Activated gamma-delta T cell treated with Interleukin-2 at 50 U/mL for 16 hours (primary cell): ENCODE data around the gene FGD4.
"Not testable (repeated sequence)": the region's sequence is repeated elsewhere in the genome, so short reads cannot be mapped to it uniquely, and the experiment has no call there.

Source experiments
- DNase-seq: peaks from one replicate; pipeline ENCODE4 v3.0.0-alpha.2; 2020

The FGD4 gene

DNA sequence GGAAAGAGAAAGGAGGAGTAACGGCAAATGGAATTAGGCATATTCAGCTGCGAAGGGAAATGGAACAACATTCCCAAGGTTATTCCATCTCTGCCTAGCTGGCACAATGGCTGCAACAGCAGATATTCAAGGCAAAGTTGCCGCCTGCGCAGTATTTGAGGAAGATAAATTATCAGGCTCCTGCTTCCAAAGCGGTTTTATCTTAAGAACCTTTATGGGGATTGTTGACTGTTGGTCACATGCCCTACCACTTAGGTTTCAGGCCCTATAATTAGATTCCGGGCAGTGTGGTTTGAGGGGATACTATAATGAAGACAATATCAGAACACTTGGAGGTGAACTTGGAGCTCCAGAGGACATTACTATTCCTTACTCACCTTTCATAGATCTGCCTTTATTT is 99.7 kb downstream of the FGD4 start:
- DNase-seq, result no peak

DNA sequence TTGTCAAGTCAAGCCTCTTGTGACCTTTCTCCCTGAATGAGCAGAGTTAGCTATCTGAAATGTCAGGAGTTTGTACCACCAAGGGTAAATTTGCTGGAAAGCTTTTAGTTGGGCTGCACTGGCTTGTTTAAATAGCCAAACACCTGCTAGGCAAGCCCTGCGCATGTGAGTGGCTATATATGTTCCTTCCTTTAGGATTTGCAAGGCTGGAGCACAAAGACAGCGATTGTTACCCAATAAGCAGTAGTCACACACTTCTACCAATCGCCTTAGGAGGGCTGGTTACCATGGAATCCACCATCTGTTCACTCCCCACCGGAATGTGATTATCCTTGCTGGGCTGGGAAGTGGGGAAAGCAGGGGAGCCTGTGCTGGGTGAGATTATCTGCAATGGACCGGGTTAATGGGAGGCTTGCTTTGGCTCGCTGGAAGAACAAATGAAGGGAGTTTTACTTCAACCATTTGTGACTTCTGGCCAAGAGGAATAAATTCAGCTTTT is 102.5 kb downstream of the FGD4 start:
- no peak for DNase-seq

DNA sequence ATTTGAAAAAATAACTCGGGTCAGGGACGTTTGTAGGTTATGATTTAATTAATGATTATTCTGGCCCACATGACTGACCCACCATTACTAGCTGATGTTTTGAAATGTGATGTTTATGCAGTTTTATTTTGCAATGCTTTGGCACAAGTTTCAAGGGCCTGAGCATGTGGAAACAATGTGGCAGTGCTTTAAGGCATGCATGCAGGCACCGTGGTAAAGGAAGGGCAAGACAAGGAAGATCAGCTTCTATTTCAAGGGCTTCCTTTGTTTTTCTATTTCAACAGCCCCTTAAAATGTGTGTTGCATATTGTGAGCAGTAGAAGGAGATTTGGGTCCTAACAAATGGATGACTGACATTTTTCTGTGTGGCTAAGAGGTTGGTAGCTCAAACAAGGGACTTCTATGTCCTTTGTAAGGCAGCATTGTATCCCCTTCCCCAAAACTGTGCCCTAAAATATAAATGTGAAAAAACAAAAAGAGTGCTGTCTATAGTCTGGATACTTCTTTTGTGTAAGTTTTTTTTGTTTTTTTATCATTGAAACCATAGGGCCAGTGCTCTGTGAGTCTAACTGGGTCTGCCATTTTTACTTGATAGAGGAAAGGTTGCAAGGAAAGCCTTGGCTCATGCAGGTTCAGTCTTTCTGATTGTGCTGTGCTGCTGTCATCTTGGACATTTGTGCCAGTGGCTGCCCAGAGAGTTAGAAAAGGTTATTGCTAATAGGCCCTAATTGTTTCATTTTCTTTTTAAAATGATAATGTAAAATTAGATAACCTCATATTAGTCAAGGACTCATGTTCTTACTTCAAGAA is 103.5 kb downstream of the FGD4 start:
- no peak for DNase-seq

DNA sequence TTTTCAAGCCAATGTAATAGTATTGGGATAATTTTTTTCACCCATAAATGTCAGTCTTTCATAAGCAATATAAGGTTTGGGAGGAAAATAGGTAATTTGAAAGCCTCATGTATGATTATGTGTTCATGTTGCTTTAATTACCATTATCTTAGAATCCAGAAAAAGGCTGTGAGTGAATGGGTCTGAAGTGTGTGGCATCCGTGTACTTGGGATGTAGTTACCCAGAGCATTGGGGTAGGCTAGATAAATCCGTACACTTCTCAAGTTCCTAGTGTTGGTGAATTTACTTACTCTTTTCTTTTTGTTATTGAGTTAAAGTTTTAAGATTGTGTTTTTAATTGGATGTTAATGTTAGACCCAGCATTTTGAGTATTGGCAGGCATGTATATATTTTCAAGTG is 104.4 kb downstream of the FGD4 start:
- DNase-seq, result no peak

DNA sequence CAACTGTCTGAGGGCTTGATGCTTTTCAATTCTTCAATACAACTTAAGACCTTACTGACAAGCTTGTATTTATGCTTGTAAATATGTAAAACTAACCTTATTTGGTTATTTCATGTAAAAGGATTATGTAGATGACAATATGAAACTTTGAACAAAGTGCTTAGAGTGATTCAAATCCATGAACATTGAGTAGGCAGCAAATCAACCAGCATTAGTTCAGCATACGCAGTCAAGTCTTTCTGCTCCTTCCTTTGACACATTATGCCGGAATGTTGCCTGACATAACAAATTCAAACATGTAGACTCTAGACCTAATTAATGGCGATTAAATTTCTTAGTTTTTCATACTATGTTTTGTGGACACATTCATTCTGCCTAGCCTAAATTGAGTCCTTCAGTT is 105.2 kb downstream of the FGD4 start:
- DNase-seq, result no peak

DNA sequence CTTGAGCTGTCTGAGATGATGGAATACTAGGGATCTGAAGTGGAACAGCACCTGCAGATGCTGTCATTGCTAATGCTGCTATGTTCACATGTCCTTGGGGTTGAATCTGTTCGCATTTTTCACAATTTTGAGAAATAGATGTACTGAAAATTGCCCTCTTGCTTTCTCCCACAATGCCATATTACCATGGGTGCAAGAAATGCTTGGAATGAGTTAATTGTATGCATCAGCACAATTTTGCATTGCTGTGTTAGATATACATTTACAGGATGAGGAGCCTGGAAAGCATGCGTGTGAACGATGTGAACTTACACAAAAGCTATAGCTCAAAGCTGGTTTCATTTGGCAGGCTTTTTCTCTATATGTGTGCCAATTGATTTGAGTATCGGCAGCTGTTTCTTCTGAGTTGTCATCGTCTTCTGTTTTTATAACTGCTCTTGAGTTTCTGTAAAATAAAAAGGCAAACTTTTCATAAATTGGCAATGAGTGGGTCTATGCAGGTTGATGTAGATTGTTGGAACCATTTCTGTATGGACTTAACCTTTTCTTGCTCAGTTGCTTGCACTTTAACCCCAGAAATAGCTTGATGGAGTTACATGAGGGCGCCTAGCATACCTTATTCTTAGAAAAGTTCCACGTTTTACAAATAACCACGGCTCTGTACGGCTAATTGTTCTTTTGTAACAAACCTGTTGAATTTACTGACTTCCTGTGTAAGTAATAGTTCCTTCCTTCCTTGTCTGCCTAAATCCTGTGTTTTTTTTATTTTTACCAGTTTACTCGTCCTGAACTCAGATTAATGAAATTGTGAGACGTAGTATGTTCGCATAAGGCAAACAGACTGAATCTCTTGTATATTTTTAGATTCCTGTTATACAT is 105.9 kb downstream of the FGD4 start:
- no peak for DNase-seq

DNA sequence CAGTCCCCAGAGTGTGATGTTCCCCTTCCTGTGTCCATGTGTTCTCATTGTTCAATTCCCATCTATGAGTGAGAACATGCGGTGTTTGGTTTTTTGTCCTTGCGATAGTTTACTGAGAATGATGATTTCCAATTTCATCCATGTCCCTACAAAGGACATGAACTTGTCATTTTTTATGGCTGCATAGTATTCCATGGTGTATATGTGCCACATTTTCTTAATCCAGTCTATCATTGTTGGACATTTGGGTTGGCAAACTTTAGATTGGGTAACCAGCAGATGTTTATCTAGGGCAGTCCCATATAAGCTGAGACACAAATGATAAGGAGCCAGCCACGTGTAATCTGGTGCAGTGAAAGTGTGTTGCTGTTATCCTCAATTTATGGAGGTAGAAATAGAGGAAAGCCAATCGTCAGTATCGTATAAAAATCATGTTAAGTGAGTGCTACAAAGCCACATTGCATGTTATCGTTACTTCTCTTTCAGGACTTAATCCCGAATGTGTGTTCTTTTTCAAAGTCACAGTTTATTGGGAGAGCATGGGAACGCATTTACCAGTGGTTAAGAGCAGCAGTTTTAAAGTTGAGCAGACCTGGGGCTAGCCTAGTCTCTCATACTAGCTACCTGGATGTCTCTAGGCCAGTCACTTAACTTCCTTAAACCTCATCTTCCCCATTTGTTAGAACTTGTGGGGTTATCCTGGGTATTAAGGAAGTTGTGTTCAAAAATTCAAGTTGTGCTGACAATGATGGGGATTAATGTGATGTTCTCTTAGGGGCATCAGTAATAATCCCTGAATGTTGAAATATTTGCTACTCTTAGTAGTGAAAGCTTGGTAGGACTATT is 108.0 kb downstream of the FGD4 start:
- DNase-seq, result not testable (repeated sequence)

DNA sequence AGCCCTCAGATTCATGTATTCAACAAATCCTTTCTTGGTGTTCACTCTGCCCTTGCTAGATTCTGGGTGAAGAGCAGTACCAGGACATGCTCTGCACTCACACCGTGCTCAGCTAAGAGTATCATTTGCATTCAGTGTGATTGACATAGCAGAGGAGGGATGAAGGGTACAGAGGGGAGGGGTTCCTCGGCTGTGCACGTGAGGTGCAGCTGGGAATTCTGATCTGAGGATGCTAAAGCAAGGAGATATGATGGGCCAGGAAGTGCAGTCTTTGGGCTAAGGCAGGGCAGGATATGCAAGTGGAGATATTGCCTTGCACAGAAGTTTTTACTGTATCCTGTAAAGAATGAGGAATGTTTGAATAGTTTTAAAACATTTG is 108.6 kb downstream of the FGD4 start:
- DNase-seq, result no peak

DNA sequence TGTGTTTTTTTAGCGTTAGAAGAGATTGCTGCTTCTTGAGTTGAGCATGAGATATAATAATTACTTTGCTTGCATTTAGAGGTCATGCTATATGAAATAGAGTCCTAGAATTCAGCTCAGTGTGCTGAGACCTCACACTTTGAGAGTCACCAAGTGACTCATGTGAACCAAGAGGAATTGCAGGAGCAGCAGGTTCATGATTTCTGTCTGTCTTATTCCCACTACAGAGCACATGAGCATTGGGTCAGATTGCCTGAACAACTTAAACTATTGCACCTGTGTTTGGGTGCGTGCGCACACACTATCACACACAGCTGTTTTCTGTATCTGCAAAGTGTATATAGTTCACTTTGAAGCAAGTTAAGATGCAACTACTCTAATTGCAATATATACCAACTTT is 109.3 kb downstream of the FGD4 start:
- no peak for DNase-seq

DNA sequence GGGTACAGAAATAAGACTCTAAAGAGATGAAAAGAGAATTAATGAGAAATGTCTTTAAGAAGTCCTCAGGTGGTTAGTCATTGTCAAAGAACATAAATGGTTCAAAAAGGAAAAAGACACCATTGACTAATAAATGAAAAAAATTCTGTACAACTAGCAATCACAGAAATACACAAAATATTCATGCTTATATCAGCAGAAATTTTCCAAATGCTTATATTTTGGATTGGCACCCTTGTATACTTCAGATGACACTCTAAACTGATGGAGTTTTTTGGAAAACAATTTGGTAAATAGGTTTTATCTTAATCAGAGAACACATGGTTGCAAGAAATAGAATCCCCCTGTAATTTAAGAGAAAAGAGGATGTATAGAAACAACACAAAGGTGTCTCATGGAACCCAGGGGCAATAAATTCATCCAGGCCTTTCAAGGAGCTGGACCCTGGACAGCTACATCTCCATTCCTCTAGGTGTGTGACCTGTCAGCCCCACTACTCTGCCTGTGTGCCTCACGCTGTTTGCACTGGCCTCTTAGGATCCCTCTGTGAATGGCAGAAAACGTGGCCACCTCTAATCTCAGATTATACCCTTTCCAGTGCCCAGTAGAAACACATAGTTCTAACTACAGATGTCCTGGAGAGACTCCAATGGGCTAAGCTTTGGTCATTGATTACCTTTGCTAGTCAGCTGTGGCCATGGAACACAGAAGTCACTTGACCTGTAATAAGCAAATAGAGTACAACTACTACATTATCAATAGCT is 110.2 kb downstream of the FGD4 start:
- no peak for DNase-seq

DNA sequence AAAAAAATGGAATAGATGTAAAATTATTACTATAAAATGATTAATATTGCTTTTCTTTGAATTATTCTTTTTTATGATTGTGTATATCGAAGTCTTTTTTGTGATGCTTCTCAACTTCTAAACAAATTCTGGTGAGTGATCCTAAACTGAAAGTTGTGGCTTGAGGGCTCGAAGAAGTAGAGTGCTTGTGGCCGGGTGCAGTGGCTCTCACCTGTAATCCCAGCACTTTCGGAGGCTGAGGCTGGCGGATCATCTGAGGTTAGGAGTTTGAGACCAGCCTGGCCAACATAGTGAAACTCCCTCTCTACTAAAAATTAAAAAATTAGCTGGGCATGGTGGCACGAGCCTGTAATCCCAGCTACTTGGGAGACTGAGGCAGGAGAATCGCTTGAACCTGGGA is 112.6 kb downstream of the FGD4 start:
- not testable (repeated sequence) for DNase-seq

DNA sequence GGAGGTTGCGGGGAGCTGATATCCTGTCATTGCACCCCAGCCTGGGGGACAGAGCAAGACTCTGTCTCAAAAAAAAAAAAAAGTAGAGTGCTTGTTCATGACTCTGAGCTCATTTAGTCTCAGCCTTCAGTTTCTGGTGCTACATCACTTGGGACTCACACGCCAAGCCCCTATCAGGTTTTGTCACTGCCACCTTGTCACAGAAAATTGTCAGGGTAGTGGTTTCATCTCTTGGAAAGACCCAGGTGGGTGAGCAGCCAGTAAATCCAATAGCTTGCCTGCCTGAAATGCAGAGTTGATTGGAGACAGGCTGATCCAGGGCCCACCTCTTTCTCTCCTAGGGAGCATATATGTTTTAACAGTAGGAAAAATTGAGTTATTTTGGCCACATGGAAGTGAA is 113.0 kb downstream of the FGD4 start:
- DNase-seq, result no peak

DNA sequence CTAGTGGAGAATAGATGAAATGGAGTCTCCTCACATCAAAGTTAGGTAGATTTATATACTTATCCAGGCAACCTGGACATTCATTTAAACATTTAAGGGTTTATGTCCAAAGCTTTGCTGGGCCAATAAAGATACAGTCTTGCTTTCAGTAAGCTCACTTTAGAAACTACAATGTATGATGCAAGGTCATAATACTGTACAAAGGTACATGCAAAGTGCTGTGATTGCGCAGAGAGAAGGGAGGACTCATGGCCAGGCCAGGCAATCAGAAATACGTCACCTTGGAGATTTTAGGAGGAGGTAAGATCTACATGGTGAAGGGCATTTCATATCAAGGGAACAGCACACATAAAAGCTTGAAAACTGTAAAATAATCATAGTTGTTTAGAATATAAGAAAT is 113.6 kb downstream of the FGD4 start:
- no peak for DNase-seq

DNA sequence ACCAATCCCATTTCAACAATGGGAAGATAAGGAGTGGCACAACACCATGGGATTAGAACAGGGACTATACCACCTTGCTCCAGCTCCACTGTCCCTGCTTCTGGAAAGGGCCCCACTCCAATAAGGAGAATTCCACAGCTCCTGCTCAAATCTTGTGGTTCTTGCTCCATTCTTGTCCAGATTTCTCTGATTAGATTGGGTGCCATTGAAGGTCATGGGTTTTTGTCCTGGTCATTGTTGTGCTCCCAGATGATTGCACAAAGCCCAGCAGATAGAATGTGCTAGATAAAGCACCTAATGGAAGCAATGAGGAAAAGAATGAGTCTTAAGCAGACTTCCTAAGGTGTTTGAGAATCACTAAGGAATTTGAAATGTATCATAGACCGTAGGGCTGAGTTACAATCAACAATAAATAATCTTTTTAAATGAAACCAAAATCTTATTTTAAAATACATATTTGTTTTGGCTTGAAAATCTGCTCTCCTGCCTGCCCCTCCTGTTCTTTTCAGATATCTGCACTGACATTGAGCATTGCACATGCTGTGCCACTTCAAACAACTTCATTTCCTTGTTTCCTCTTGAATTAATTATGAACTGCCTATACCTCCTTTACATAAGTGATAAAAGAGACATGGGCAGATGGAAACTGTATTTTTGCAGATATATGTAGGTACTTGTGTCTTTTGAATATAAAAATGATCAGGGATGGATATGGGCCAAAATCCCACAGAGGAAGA is 115.9 kb downstream of the FGD4 start:
- no peak for DNase-seq

DNA sequence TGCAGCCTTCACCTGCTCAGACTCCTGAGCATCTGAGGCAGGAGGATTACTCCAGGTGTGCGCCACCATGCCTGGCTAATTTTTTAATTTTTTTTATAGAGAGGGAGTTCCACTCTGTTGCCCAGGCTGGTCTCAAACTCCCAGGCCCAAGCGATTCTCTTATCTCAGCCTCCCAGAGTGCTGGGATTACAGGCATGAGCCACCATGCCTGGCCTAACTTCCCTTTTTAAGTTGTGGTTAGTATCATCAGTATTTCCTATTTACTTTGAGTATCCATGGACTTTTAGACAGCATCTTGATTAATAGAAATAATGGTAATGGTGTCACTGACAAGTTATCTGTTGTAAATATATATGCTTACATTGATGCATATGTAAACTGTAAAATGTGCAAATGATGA is 116.9 kb downstream of the FGD4 start:
- DNase-seq, result no peak

DNA sequence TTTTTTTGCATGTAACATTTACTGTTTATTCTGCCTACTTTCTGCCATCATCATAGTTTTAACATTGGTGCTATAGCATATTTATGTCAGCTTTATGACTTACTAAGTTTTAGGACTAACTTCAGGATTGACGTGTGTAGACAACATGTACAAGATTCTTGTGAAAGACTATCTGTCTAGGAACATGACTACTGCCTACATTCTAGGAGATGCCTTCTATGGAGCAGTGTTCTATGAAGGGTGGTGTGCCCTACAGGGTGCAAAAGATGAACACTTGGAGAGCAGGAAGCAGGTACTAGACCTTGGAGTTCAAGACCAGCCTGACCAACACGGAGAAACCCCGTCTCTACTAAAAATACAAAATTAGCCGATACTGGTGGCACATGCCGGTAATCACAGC is 118.6 kb downstream of the FGD4 start:
- DNase-seq, result no peak

DNA sequence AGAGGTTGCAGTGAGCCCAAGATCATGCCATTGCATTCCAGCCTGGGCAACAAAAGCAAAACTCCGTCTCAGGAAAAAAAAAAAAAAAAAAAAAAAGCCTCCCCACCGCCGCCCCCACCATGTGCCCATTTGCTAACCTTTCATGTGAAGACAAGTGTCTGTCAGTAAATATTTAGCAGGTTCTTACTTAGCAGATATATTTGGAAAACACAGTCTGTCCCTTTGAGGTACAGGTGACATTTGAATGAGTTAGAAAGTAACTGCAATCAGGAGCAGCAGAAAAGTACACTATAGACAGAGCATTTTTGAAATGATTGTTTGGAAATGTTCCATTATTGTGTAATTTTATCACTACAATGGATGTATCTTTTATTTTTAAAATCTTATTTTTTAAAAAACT is 119.7 kb downstream of the FGD4 start:
- no peak for DNase-seq

DNA sequence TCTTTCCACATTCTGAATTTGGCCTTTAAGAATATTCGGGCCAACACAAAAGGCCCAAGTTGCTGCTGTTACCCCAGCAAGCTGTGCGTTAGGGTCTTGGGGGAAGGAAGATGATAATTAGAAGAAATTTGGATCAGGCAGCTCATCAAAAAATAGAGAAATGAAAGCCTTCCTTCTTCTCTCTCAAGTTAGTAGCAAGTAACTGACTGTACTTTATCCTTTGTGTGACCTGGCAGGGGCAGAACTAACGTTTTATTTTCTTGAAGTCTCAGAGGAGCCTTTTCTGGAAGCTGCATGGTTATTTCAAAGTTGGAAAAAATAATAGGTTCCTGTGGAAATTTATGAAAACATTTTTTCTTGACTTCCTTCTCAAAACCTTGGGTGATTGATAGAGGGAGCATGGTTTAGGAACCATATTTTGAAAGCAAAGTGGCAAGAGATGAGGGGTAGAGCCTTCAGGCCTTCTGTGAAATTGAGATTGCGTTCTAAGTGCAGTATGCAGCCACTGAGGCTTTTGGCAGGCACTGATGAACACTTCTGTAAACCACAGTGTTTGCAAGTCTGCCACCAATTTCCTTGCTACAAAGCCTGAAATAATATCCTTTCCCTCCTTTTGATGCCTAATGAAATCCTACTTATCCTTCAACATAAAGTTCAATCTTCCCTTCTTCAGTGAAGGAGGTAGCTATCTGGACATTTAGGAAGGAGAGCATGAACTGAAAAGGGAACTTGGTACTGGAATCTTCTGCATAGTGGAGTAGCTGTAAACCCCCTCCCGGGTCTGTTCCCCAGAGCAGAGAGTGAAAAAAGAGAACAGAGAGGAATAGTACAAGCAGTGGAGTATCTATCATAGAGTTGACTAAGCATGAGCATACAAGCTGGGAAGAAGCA is 123.2 kb downstream of the FGD4 start:
- no peak for DNase-seq

DNA sequence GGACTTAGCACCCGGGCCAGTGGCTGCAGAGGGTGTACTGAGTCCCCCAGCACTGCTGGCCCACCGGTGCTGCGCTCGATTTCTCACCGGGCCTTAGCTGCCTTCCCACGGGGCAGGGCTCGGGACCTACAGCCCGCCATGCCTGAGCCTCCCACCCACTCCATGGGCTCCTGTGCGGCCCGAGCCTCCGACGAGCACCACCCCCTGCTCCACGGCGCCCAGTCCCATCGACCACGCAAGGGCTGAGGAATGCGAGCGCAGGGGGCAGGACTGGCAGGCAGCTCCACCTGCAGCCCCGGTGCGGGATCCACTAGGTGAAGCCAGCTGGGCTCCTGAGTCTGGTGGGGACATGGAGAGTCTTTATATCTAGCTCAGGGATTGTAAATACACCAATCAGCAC is 126.4 kb downstream of the FGD4 start:
- not testable (repeated sequence) for DNase-seq

DNA sequence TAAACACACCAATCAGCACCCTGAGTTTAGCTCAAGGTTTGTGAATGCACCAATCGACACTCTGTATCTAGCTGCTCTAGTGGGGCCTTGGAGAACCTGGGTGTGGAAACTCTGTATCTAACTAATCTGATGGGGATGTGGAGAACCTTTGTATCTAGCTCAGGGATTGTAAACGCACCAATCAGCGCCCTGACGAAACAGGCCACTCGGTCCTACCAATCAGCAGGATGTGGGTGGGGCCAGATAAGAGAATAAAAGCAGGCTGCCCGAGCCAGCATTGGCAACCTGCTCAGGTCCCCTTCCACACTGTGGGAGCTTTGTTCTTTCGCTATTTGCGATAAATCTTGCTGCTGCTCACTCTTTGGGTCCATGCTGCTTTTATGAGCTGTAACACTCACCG is 127.0 kb downstream of the FGD4 start:
- not testable (repeated sequence) for DNase-seq

DNA sequence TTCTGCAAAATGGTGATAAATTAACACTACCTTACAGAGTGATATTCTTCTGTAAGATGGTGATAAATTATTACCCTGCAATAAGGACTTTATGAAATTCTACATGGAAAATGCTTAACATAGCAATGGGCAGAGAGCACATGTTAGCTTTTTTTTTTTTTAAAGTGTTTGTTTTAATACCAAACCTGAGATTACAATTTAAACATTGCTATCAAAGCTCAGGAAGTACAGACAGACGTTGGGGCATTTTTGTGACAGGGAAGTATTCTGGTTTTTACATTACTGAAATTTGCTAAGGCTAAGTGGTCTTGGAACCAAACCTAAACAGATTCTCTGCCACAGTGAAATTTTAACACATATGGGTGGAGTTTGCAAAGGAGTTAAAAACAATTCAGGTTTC is 133.1 kb downstream of the FGD4 start:
- no peak for DNase-seq
